ENCODE data around the gene FAM168A. TPM values are rescaled to one million over a fixed set of nuclear protein-coding genes. Genes with fewer than 3 reads are reported as not detected.

FAM168A gene
- total RNA-seq, 4 donors from 2014 or later: 10.7 to 28.1 (median 20.5) TPM

DNA sequence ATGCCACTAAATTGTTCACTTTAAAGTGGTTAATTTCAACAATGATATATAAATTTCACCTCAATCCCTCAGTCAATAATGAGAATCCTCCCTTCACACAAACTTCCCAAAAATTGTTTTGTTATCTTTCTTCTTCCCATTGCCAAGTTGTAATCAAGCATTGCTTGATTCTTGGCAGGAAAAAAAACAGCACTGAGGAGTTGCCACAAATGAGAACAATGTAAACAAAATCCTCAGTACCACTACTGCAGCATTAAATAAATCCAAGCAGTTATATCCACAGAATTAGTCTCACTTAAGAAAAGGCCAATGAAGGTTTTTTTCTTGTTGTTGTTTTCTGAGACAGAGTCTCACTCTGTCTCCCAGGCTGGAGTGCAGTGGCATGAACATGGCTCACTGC is 38.2 kb downstream of the FAM168A start:
- no peak for TF ChIP-seq POLR2A (IDR thresholded peaks at IDR 0.05)
- TF ChIP-seq, protein P1, sequence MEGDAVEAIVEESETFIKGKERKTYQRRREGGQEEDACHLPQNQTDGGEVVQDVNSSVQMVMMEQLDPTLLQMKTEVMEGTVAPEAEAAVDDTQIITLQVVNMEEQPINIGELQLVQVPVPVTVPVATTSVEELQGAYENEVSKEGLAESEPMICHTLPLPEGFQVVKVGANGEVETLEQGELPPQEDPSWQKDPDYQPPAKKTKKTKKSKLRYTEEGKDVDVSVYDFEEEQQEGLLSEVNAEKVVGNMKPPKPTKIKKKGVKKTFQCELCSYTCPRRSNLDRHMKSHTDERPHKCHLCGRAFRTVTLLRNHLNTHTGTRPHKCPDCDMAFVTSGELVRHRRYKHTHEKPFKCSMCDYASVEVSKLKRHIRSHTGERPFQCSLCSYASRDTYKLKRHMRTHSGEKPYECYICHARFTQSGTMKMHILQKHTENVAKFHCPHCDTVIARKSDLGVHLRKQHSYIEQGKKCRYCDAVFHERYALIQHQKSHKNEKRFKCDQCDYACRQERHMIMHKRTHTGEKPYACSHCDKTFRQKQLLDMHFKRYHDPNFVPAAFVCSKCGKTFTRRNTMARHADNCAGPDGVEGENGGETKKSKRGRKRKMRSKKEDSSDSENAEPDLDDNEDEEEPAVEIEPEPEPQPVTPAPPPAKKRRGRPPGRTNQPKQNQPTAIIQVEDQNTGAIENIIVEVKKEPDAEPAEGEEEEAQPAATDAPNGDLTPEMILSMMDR (IDR thresholded peaks at IDR 0.05): no peak
- no peak for DNase-seq (ENCODE audit: low spot score in 2 of 2)
- H3K4me3 ChIP-seq (ENCODE audit: low read depth, poor library complexity, severe bottlenecking): no peak overlapping the region
- intact Hi-C loops (cut with DNase I; ENCODE audit: low total_unique reads): no loop called here

DNA sequence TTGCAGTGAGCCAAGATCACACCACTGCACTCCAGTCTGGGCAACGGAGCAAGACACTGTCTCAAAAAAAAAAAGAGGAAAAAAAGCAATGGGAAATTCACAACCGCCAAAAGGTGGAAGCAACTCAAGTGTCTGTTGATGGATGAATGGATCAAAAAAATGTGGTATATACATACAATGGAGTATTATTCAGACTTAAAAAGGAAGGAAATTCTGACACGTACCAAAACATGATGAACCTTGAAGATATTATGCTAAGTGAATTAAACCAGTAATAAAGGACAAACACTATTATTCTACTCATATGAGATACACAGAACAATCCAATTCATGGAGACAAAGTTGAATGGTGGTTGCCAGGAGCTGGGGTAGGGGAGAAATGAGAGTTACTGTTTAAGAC is 40.9 kb downstream of the FAM168A start:
- intact Hi-C loops (cut with DNase I; ENCODE audit: low total_unique reads): no loop called here
- no peak for TF ChIP-seq POLR2A (IDR thresholded peaks at IDR 0.05)
- TF ChIP-seq, protein P1 (IDR thresholded peaks at IDR 0.05): no peak
- no peak for DNase-seq (ENCODE audit: low spot score in 2 of 2)
- no peak overlapping the region for H3K4me3 ChIP-seq (ENCODE audit: low read depth, poor library complexity, severe bottlenecking)
- WGBS, 2 donors: 89 to 91% methylated on average over 3 of the region's 3 CpGs

DNA sequence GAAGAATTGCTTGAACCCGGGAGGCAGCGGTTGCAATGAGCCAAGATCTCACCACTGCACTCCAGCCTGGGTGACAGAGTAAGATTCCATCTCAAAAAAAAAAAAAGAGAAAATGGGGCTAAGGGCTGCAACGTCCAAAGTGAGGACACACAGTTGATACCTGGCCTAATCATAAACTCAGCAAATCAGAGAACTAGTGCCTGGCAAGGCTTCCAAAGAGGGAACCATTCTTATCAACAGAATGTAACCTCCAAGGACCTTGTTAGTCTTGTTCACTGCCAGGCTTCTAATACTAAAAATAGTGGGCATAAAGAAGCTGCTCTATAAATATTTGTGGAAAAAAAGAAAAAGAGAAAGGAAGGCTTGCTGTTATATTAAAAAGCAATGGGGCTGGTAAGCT is 42.3 kb downstream of the FAM168A start:
- WGBS, 2 donors: 90 to 94% methylated on average over 3 of the region's 3 CpGs
- no peak for DNase-seq (ENCODE audit: low spot score in 2 of 2)
- H3K4me3 ChIP-seq (ENCODE audit: low read depth, poor library complexity, severe bottlenecking): no peak overlapping the region
- intact Hi-C loops (cut with DNase I; ENCODE audit: low total_unique reads): no loop called here
- TF ChIP-seq, protein P1 (IDR thresholded peaks at IDR 0.05): no peak
- TF ChIP-seq POLR2A (IDR thresholded peaks at IDR 0.05): no peak

DNA sequence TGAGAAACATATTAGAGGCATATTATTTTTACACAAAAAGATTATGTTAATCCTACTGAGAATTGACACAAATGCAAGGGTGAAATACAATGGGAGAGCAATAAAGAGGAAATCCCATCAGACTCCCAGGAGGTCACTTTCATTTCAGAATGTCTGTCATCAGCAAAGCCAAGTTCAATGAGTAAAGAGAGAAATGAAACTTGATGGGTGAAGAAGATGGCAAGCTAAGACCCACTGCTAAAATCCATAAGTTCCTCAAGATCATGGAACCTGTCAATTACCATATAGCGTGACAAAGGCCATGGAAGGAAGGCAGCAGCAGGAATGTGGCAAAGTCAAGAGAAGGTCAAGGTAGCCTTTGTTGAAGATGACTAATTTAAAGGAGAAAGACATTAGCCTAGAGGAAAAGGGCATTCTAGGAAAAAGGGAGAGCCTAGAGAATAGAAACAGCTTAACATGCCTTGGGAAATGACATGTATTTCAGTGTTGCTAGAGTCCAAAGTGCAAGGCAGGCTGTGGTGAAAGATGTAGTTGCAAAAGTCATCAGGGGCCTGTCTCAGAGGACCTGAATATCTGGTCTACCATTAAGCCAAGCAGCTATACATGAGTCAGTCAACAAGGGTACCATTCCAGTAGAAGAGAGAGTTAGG is 43.1 kb downstream of the FAM168A start:
- intact Hi-C loops (cut with DNase I; ENCODE audit: low total_unique reads): no loop called here
- WGBS, 2 donors: 39 to 100% methylated on average over 1 of the region's 1 CpG
- DNase-seq (ENCODE audit: low spot score in 2 of 2): no peak
- no peak for TF ChIP-seq POLR2A (IDR thresholded peaks at IDR 0.05)
- TF ChIP-seq, protein P1 (IDR thresholded peaks at IDR 0.05): no peak
- H3K4me3 ChIP-seq (ENCODE audit: low read depth, poor library complexity, severe bottlenecking): no peak overlapping the region

DNA sequence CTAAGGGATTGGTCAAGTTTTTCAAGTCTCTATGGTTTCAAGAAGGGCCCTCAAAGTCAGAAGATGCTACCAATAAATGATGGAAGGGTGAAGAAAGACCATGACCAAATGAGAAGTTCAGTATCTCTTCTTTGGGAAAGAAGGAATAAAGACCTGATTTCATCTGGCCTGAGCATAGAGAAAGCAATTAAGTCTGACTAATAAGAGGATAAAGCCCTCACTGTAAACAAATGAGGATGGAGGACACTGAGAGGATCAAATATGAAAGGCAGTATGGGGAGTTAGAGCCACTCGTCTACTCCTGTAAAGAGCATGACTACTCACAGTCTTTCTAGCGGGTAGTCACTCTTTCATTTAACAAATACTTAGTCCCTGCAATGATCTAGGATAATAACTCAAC is 44.6 kb downstream of the FAM168A start:
- DNase-seq (ENCODE audit: low spot score in 2 of 2): no peak
- WGBS, 2 donors: 92 to 94% methylated on average over 2 of the region's 2 CpGs
- TF ChIP-seq, protein P1 (IDR thresholded peaks at IDR 0.05): no peak
- no peak for TF ChIP-seq POLR2A (IDR thresholded peaks at IDR 0.05)
- H3K4me3 ChIP-seq (ENCODE audit: low read depth, poor library complexity, severe bottlenecking): no peak overlapping the region
- intact Hi-C loops (cut with DNase I; ENCODE audit: low total_unique reads): no loop called here

DNA sequence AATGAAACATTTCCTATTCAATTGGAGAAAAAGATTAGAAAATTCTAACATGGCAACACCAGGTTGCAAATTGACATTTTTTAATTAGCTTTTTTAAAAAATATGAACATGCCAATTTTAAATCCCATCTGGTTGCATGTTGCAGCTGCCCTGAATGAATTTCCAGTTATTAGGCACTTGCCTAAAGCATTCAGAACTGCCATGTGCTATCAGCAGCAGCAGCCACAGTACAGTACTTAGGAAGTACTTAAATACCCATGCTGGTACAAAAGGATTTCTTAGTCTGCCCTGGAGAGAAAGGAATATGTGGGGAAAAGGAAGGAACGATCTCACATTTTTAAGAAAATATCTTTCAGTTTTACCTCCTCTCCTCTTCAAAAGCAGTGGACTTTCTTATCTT is 46.2 kb downstream of the FAM168A start:
- intact Hi-C loops (cut with DNase I; ENCODE audit: low total_unique reads): no loop called here
- 80 to 82% methylated on average over 1 of the region's 1 CpG for WGBS, 2 donors
- no peak overlapping the region for H3K4me3 ChIP-seq (ENCODE audit: low read depth, poor library complexity, severe bottlenecking)
- no peak for DNase-seq (ENCODE audit: low spot score in 2 of 2)
- TF ChIP-seq, protein P1 (IDR thresholded peaks at IDR 0.05): no peak
- TF ChIP-seq POLR2A (IDR thresholded peaks at IDR 0.05): no peak

Data from lower leg skin (tissue), 4 donors.